Glutamatergic neuron (in vitro differentiated cells): ENCODE results near the gene CD84. TPM values are rescaled to one million over a fixed set of nuclear protein-coding genes. Genes with fewer than 3 reads are reported as not detected.
A peak's percentile ranks its signal among the peaks of the same experiment; 100 is the strongest.
"Not testable (repeated sequence)": the region's sequence is repeated elsewhere in the genome, so short reads cannot be mapped to it uniquely, and the experiment has no call there.

ENCODE experiments used
- DNase-seq: peaks from one replicate; pipeline ENCODE4 v3.0.0; 2022
- H3K27ac Mint-ChIP-seq: one replicate; pipeline ENCODE4 v1.8.0; 2020; ENCODE audit warnings: mild to moderate bottlenecking, mixed read lengths, inconsistent platforms; ENCODE audit not compliant: unreplicated experiment
- H3K27me3 Mint-ChIP-seq: one replicate; pipeline ENCODE4 v1.8.0; 2020; ENCODE audit warnings: mild to moderate bottlenecking, moderate library complexity, mixed read lengths, inconsistent platforms; ENCODE audit not compliant: unreplicated experiment
- H3K36me3 Mint-ChIP-seq: one replicate; pipeline ENCODE4 v1.8.0; 2020; ENCODE audit warnings: mild to moderate bottlenecking, mixed read lengths, inconsistent platforms; ENCODE audit not compliant: unreplicated experiment
- H3K4me1 Mint-ChIP-seq: one replicate; pipeline ENCODE4 v1.8.0; 2020; ENCODE audit warnings: mild to moderate bottlenecking, low read depth, mixed read lengths, inconsistent platforms; ENCODE audit not compliant: unreplicated experiment
- H3K4me3 Mint-ChIP-seq: one replicate; pipeline ENCODE4 v1.8.0; 2020; ENCODE audit warnings: mild to moderate bottlenecking, mixed read lengths, inconsistent platforms; ENCODE audit not compliant: unreplicated experiment
- H3K9me3 Mint-ChIP-seq: one replicate; pipeline ENCODE4 v1.8.0; 2020; ENCODE audit warnings: mild to moderate bottlenecking, moderate library complexity, mixed read lengths, inconsistent platforms; ENCODE audit not compliant: unreplicated experiment
- CTCF ChIP-seq: fragments of 200-600 bp; sonication (generic); IDR thresholded peaks from one replicate; pipeline ENCODE4 v1.5.0; 2021; ENCODE audit not compliant: partially characterized antibody, unreplicated experiment
- total RNA-seq: library from RNA; stranded (reverse); fragmentation: NEBNext Ultra II Directional; extraction: Animal tissue kit (Norgen Biotek cat#: 25700); gene quantifications from one replicate; pipeline ENCODE4 v1.2.1, GENCODE V29; 2021; ENCODE audit not compliant: unreplicated experiment

Gene CD84
- total RNA-seq, 1 donor from 2014 or later: not detected

- no peak for TF ChIP-seq CTCF
- no peak for DNase-seq
- Mint-ChIP-seq H3K9me3 (no peaks in the 10 kb centered on the region), H3K4me1 (no peaks in the 10 kb centered on the region), H3K36me3 (peaks cover 4% of the 10 kb centered on the region), H3K27ac (no peak overlapping the region), H3K27me3 (peaks cover 3% of the 10 kb centered on the region), H3K4me3 (no peak overlapping the region)
These were observed 78.8 kb downstream of the CD84 start for GRCh38 chr1:160500321-160500990.

GRCh38 chr1:160499631-160500030, 79.7 kb downstream of the CD84 start:
- DNase-seq: no peak
- Mint-ChIP-seq H3K27ac (no peak overlapping the region), H3K9me3 (no peaks in the 10 kb centered on the region), H3K36me3 (peaks cover 4% of the 10 kb centered on the region), H3K4me3 (no peak overlapping the region), H3K27me3 (peaks cover 3% of the 10 kb centered on the region), H3K4me1 (no peaks in the 10 kb centered on the region)
- TF ChIP-seq CTCF: no peak

GRCh38 chr1:160498301-160499065, 80.8 kb downstream of the CD84 start:
- H3K9me3 Mint-ChIP-seq, H3K36me3 Mint-ChIP-seq, H3K4me3 Mint-ChIP-seq, H3K4me1 Mint-ChIP-seq, H3K27ac Mint-ChIP-seq, DNase-seq, H3K27me3 Mint-ChIP-seq: not testable (repeated sequence)

GRCh38 chr1:160496334-160496733, 83.0 kb downstream of the CD84 start:
- Mint-ChIP-seq H3K27me3 (peaks cover 3% of the 10 kb centered on the region), H3K9me3 (no peaks in the 10 kb centered on the region), H3K27ac (no peak overlapping the region), H3K4me3 (no peak overlapping the region), H3K36me3 (peaks cover 4% of the 10 kb centered on the region), H3K4me1 (no peaks in the 10 kb centered on the region)
- TF ChIP-seq CTCF: no peak
- no peak for DNase-seq

- Mint-ChIP-seq H3K4me1 (peaks cover 6% of the 10 kb centered on the region), H3K4me3 (no peak overlapping the region), H3K36me3 (peaks cover 4% of the 10 kb centered on the region), H3K27me3 (peaks cover 2% of the 10 kb centered on the region), H3K9me3 (no peaks in the 10 kb centered on the region), H3K27ac (no peak overlapping the region)
- peak; percentile 25 for DNase-seq
- TF ChIP-seq CTCF: no peak
These were observed 84.7 kb downstream of the CD84 start for GRCh38 chr1:160494620-160495019.
